Hepatocyte (in vitro differentiated cells): ENCODE measurements around the gene APC2. TPM values are rescaled to one million over a fixed set of nuclear protein-coding genes. Genes with fewer than 3 reads are reported as not detected.

Experiments used
- DNase-seq: peaks from one replicate; pipeline ENCODE4 v3.0.0-alpha.2; 2016; ENCODE audit warnings: low spot score
- H2AFZ ChIP-seq: fragments of 200-600 bp; sonication (generic); 2 replicates; pipeline ENCODE4 v1.6.0; 2016; ENCODE audit warnings: antibody characterized with exemption, mild to moderate bottlenecking
- H3K27ac ChIP-seq: fragments of 200-600 bp; sonication (generic); 2 replicates; pipeline ENCODE4 v1.5.1; 2016; ENCODE audit warnings: mild to moderate bottlenecking
- H3K27me3 ChIP-seq: fragments of 200-600 bp; sonication (generic); 2 replicates; pipeline ENCODE4 v1.6.1; 2016
- H3K36me3 ChIP-seq: fragments of 200-600 bp; sonication (generic); replicated peaks from 2 replicates; pipeline ENCODE4 v1.5.1; 2016; ENCODE audit warnings: low read depth; ENCODE audit not compliant: insufficient read depth
- H3K4me1 ChIP-seq: fragments of 200-600 bp; sonication (generic); 2 replicates; pipeline ENCODE4 v1.5.1; 2016; ENCODE audit warnings: mild to moderate bottlenecking, moderate library complexity; ENCODE audit not compliant: insufficient read depth
- H3K4me2 ChIP-seq: fragments of 200-600 bp; sonication (generic); 2 replicates; pipeline ENCODE4 v1.6.0; 2016
- H3K4me3 ChIP-seq: fragments of 200-600 bp; sonication (generic); 2 replicates; pipeline ENCODE4 v1.5.1; 2016; ENCODE audit warnings: mild to moderate bottlenecking
- H3K79me2 ChIP-seq: fragments of 200-600 bp; sonication (generic); 2 replicates; pipeline ENCODE4 v1.6.0; 2017; ENCODE audit warnings: mild to moderate bottlenecking
- H3K9me2 ChIP-seq: fragments of 200-600 bp; sonication (generic); replicated peaks from 2 replicates; pipeline ENCODE4 v1.6.0; 2017; ENCODE audit warnings: mild to moderate bottlenecking; ENCODE audit not compliant: insufficient read depth
- H3K9me3 ChIP-seq: fragments of 200-600 bp; sonication (generic); 2 replicates; pipeline ENCODE4 v1.5.1; 2016; ENCODE audit warnings: low read depth, mild to moderate bottlenecking
- H4K20me1 ChIP-seq: fragments of 200-600 bp; sonication (generic); 2 replicates; pipeline ENCODE4 v1.6.0; 2016; ENCODE audit warnings: mild to moderate bottlenecking; ENCODE audit not compliant: insufficient read depth, poor library complexity, severe bottlenecking
- EZH2 ChIP-seq: fragments of 200-600 bp; sonication (generic); IDR thresholded peaks from 2 replicates; pipeline ENCODE4 v1.6.1; 2016; ENCODE audit warnings: antibody characterized with exemption, mild to moderate bottlenecking, borderline replicate concordance
- EZH2phosphoT487 ChIP-seq: fragments of 200-600 bp; sonication (generic); IDR thresholded peaks from one replicate; pipeline ENCODE4 v1.6.1; 2018; ENCODE audit warnings: antibody characterized with exemption, mild to moderate bottlenecking, low read depth, moderate library complexity; ENCODE audit not compliant: unreplicated experiment, severe bottlenecking
- WGBS: methylation state at CpG from one replicate; pipeline ENCODE4 v1.1.6; 2016; ENCODE audit warnings: low lambda C conversion rate; ENCODE audit errors: missing lambda C conversion rate; 5-methylcytosine and 5-hydroxymethylcytosine counted together
- polyA plus RNA-seq: library from polyadenylated mRNA; unstranded; fragments of >200 nt; fragmentation: Nextera tagmentation; extraction: Ambion mirVana; gene quantifications from 2 replicates; pipeline ENCODE4 v1.2.1, GENCODE V29; 2016
- total RNA-seq: library from RNA; depleted of rRNA; stranded (reverse); fragments of >200 nt; gene quantifications from 2 replicates; pipeline ENCODE4 v1.2.3, GENCODE V29; 2014
- TF ChIP-seq, protein P1 (sequence below): fragments of 200-600 bp; sonication (generic); IDR thresholded peaks from 2 replicates; pipeline ENCODE4 v1.5.1; 2016; ENCODE audit warnings: antibody characterized with exemption, mild to moderate bottlenecking; ENCODE audit not compliant: poor library complexity

The APC2 gene
- total and polyA plus RNA-seq, 2 experiments from 2014 or later, result 0.36 to 1.2 TPM

DNA sequence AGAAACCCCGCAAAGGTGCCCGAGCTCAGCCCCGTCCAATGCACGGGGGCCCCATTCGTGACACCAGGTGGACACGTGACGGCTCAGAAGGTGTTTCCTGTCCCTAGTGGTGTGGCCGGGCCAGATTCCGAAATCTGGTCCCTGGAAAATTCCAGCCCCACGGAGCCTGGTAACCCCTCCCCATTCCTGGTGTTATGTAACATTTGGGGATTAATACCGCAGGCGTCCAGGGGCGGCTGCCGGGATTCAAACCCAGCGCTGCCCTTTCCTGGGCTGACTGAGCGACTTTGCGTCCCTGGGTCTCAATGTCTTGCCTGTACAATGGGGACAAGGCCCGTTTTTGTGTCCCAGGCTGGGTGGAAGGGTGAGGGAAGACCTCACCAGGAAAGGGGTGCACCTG, 72.9 kb downstream of the APC2 start:
- TF ChIP-seq, protein P1, sequence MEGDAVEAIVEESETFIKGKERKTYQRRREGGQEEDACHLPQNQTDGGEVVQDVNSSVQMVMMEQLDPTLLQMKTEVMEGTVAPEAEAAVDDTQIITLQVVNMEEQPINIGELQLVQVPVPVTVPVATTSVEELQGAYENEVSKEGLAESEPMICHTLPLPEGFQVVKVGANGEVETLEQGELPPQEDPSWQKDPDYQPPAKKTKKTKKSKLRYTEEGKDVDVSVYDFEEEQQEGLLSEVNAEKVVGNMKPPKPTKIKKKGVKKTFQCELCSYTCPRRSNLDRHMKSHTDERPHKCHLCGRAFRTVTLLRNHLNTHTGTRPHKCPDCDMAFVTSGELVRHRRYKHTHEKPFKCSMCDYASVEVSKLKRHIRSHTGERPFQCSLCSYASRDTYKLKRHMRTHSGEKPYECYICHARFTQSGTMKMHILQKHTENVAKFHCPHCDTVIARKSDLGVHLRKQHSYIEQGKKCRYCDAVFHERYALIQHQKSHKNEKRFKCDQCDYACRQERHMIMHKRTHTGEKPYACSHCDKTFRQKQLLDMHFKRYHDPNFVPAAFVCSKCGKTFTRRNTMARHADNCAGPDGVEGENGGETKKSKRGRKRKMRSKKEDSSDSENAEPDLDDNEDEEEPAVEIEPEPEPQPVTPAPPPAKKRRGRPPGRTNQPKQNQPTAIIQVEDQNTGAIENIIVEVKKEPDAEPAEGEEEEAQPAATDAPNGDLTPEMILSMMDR, result no peak
- TF ChIP-seq EZH2phosphoT487 (no peak), EZH2 (no peak)
- Histone ChIP-seq H3K4me3 (no peak overlapping the region), H3K4me2 (no peak overlapping the region), H3K27me3 (peaks cover 28% of the 10 kb centered on the region), H4K20me1 (no peaks in the 10 kb centered on the region), H3K9me3 (no peaks in the 10 kb centered on the region), H2AFZ (no peak overlapping the region), H3K9me2 (no peaks in the 10 kb centered on the region), H3K4me1 (no peaks in the 10 kb centered on the region), H3K79me2 (no peaks in the 10 kb centered on the region), H3K36me3 (no peaks in the 10 kb centered on the region), H3K27ac (no peak overlapping the region)
- DNase-seq, result no peak
- WGBS, result 75% methylated on average over 18 of the region's 18 CpGs

Other genes starting within 250 kb of the APC2 start
- gene STK11, start 244.3 kb upstream of the APC2 start, total RNA-seq, result 48.9 and 53.3 TPM in 2 replicates
- 73.8 and 76.6 TPM in 2 replicates for gene STK11, start 244.3 kb upstream of the APC2 start, polyA plus RNA-seq
- gene CBARP, start 212.1 kb upstream of the APC2 start, total RNA-seq, result 1.1 and 4.2 TPM in 2 replicates
- 7.1 and 10.7 TPM in 2 replicates for gene CBARP, start 212.1 kb upstream of the APC2 start, polyA plus RNA-seq
- gene ATP5F1D, start 208.4 kb upstream of the APC2 start, total RNA-seq, result 54.0 and 64.1 TPM in 2 replicates
- 291 and 297 TPM in 2 replicates for gene ATP5F1D, start 208.4 kb upstream of the APC2 start, polyA plus RNA-seq
- gene MIDN, start 201.5 kb upstream of the APC2 start, total RNA-seq, result 28.7 and 30.1 TPM in 2 replicates
- 94.6 and 98.4 TPM in 2 replicates for gene MIDN, start 201.5 kb upstream of the APC2 start, polyA plus RNA-seq
- 212 and 361 TPM in 2 replicates for gene CIRBP, start 180.8 kb upstream of the APC2 start, total RNA-seq
- 202 and 261 TPM in 2 replicates for gene CIRBP, start 180.8 kb upstream of the APC2 start, polyA plus RNA-seq
- 25.5 TPM in 2 replicates for gene FAM174C, start 174.6 kb upstream of the APC2 start, total RNA-seq
- gene FAM174C, start 174.6 kb upstream of the APC2 start, polyA plus RNA-seq, result 79.9 and 89.5 TPM in 2 replicates
- 11.0 and 14.2 TPM in 2 replicates for gene EFNA2, start 164.2 kb upstream of the APC2 start, total RNA-seq
- 1.3 and 1.8 TPM in 2 replicates for gene EFNA2, start 164.2 kb upstream of the APC2 start, polyA plus RNA-seq
- gene NDUFS7, start 66.2 kb upstream of the APC2 start, total RNA-seq, result 81.6 and 130 TPM in 2 replicates
- 270 and 276 TPM in 2 replicates for gene NDUFS7, start 66.2 kb upstream of the APC2 start, polyA plus RNA-seq
- 121 and 122 TPM in 2 replicates for gene GAMT, start 48.6 kb upstream of the APC2 start, total RNA-seq
- 148 and 170 TPM in 2 replicates for gene GAMT, start 48.6 kb upstream of the APC2 start, polyA plus RNA-seq
- 42.4 and 46.8 TPM in 2 replicates for gene DAZAP1, start 42.5 kb upstream of the APC2 start, total RNA-seq
- 35.8 and 37.9 TPM in 2 replicates for gene DAZAP1, start 42.5 kb upstream of the APC2 start, polyA plus RNA-seq
- gene RPS15, start 11.7 kb upstream of the APC2 start, total RNA-seq, result 1,556 and 1,885 TPM in 2 replicates
- gene RPS15, start 11.7 kb upstream of the APC2 start, polyA plus RNA-seq, result 938 and 950 TPM in 2 replicates
- gene C19orf25, start 29.1 kb downstream of the APC2 start, total RNA-seq, result 36.3 and 36.4 TPM in 2 replicates
- 43.6 and 65.0 TPM in 2 replicates for gene C19orf25, start 29.1 kb downstream of the APC2 start, polyA plus RNA-seq
- 2.8 and 7.7 TPM in 2 replicates for gene PCSK4, start 40.2 kb downstream of the APC2 start, total RNA-seq
- 9.6 and 16.2 TPM in 2 replicates for gene PCSK4, start 40.2 kb downstream of the APC2 start, polyA plus RNA-seq
- 80.8 and 88.9 TPM in 2 replicates for gene REEP6, start 41.1 kb downstream of the APC2 start, total RNA-seq
- gene REEP6, start 41.1 kb downstream of the APC2 start, polyA plus RNA-seq, result 179 and 218 TPM in 2 replicates
- gene ADAMTSL5, start 62.9 kb downstream of the APC2 start, total RNA-seq, result 8.3 and 11.2 TPM in 2 replicates
- 33.6 and 45.5 TPM in 2 replicates for gene ADAMTSL5, start 62.9 kb downstream of the APC2 start, polyA plus RNA-seq
- not detected in 2 replicates for gene PLK5, start 74.0 kb downstream of the APC2 start, total RNA-seq
- gene PLK5, start 74.0 kb downstream of the APC2 start, polyA plus RNA-seq, result 0.12 and 0.53 TPM in 2 replicates
- 38.7 and 45.6 TPM in 2 replicates for gene MEX3D, start 118.2 kb downstream of the APC2 start, total RNA-seq
- gene MEX3D, start 118.2 kb downstream of the APC2 start, polyA plus RNA-seq, result 6.2 and 6.6 TPM in 2 replicates
- 84.2 and 84.5 TPM in 2 replicates for gene MBD3, start 142.7 kb downstream of the APC2 start, total RNA-seq
- gene MBD3, start 142.7 kb downstream of the APC2 start, polyA plus RNA-seq, result 56.3 and 66.6 TPM in 2 replicates
- 56.6 and 57.6 TPM in 2 replicates for gene UQCR11, start 155.3 kb downstream of the APC2 start, total RNA-seq
- gene UQCR11, start 155.3 kb downstream of the APC2 start, polyA plus RNA-seq, result 672 and 684 TPM in 2 replicates
- 67.9 and 76.7 TPM in 2 replicates for gene TCF3, start 202.5 kb downstream of the APC2 start, total RNA-seq
- gene TCF3, start 202.5 kb downstream of the APC2 start, polyA plus RNA-seq, result 93.7 and 125 TPM in 2 replicates